Peyer's patch (tissue), 4 donors: Measurements from ENCODE around the gene GPS1. TPM values are rescaled to one million over a fixed set of nuclear protein-coding genes. Genes with fewer than 3 reads are reported as not detected.

ENCODE experiments used
- DNase-seq, 3 donors: peaks; one replicate each; pipeline ENCODE4 v3.0.0-alpha.2; 2017 to 2019
- H3K27ac ChIP-seq, 4 donors: fragments of 200-600 bp; sonication (generic); one replicate each; pipeline ENCODE4 v1.5.1; 2016 to 2019
- H3K27me3 ChIP-seq, 2 donors: fragments of 200-600 bp; sonication (generic); one replicate each; pipeline ENCODE4 v1.5.1; 2019
- H3K36me3 ChIP-seq, 3 donors: fragments of 200-600 bp; sonication (generic); one replicate each; pipeline ENCODE4 v1.5.1; 2016 to 2019
- H3K4me1 ChIP-seq, 4 donors: fragments of 200-600 bp; sonication (generic); one replicate each; pipeline ENCODE4 v1.5.1; 2016 to 2019
- H3K4me3 ChIP-seq, 4 donors: fragments of 200-600 bp; sonication (generic); 1 replicate in 3 of 4; 2 replicates in 1 of 4; pipeline ENCODE4 v1.5.1; 2016 to 2019; ENCODE audit warnings: mild to moderate bottlenecking in 1 of 4
- H3K9me3 ChIP-seq, 4 donors: fragments of 200-600 bp; sonication (generic); one replicate each; pipeline ENCODE4 v1.5.1; 2016 to 2019; ENCODE audit warnings: mild to moderate bottlenecking in 1 of 4
- CTCF ChIP-seq, 6 experiments: fragments of 450-650 bp in 4 of 6; fragments of 200-600 bp in 2 of 6; sonication (generic) in 1 of 6; IDR thresholded peaks; one replicate each; pipeline ENCODE4 v1.5.1; 2017 to 2019; ENCODE audit warnings: antibody characterized with exemption in 6 of 6, mild to moderate bottlenecking in 3 of 6, moderate library complexity in 1 of 6
- POLR2A ChIP-seq, 2 donors: fragments of 450-650 bp; IDR thresholded peaks; one replicate each; pipeline ENCODE4 v1.5.1; 2017; ENCODE audit warnings: antibody characterized with exemption in 2 of 2, mild to moderate bottlenecking in 2 of 2, moderate library complexity in 2 of 2
- total RNA-seq, 4 donors: library from RNA; depleted of rRNA; stranded (reverse); fragments of >200 nt; gene quantifications; one replicate each; pipeline ENCODE4 v1.1.0, GENCODE V29; 2016

The GPS1 gene
- total RNA-seq, 4 donors from 2014 or later: 69.2 to 138 (median 88.5) TPM

- Histone ChIP-seq H3K36me3 (peaks cover 0 to 76% (median 0%) of the 10 kb centered on the region in 3 donors), H3K4me1 (peaks cover 0 to 24% (median 15%) of the 10 kb centered on the region in 4 donors), H3K27ac (no peak overlapping the region), H3K9me3 (no peaks in the 10 kb centered on the region), H3K27me3 (no peaks in the 10 kb centered on the region), H3K4me3 (no peak overlapping the region)
- DNase-seq: no peak
- no peak for TF ChIP-seq CTCF (IDR thresholded peaks at IDR 0.05)
- no peak for TF ChIP-seq POLR2A (IDR thresholded peaks at IDR 0.05)
Observed at GRCh38 chr17:82061047-82061925, 9.6 kb downstream of the GPS1 start.

- no peak for DNase-seq
- Histone ChIP-seq H3K27ac (no peak overlapping the region), H3K9me3 (no peaks in the 10 kb centered on the region), H3K36me3 (peaks cover 0 to 66% (median 0%) of the 10 kb centered on the region in 3 donors), H3K4me3 (no peak overlapping the region), H3K27me3 (no peaks in the 10 kb centered on the region), H3K4me1 (peaks cover 0 to 26% (median 15%) of the 10 kb centered on the region in 4 donors)
- TF ChIP-seq POLR2A (IDR thresholded peaks at IDR 0.05) (no peak), CTCF (IDR thresholded peaks at IDR 0.05) (no peak)
Observed at GRCh38 chr17:82062076-82062983, 10.6 kb downstream of the GPS1 start.

GRCh38 chr17:82062984-82063368 is 11.3 kb downstream of the GPS1 start:
- H3K27me3 ChIP-seq: no peaks in the 10 kb centered on the region
- DNase-seq: no peak
- H3K4me3 ChIP-seq: no peak overlapping the region
- H3K27ac ChIP-seq: no peak overlapping the region
- TF ChIP-seq CTCF (IDR thresholded peaks at IDR 0.05) (no peak), POLR2A (IDR thresholded peaks at IDR 0.05) (no peak)
- H3K4me1 ChIP-seq: peaks cover 0 to 26% (median 15%) of the 10 kb centered on the region in 4 donors
- H3K36me3 ChIP-seq: peaks cover 0 to 59% (median 0%) of the 10 kb centered on the region in 3 donors
- no peaks in the 10 kb centered on the region for H3K9me3 ChIP-seq

GRCh38 chr17:82063424-82064415 is 12.0 kb downstream of the GPS1 start:
- no peak for DNase-seq
- Histone ChIP-seq H3K4me1 (peaks cover 0 to 26% (median 15%) of the 10 kb centered on the region in 4 donors), H3K9me3 (no peaks in the 10 kb centered on the region), H3K27me3 (no peaks in the 10 kb centered on the region), H3K4me3 (peak overlapping the region in 3 of 4 donors; percentile 79 to 100 (median 93)), H3K27ac (peak overlapping the region in 1 of 4 donors; percentile 90), H3K36me3 (peaks cover 0 to 52% (median 0%) of the 10 kb centered on the region in 3 donors)
- no peak for TF ChIP-seq POLR2A (IDR thresholded peaks at IDR 0.05)
- no peak for TF ChIP-seq CTCF (IDR thresholded peaks at IDR 0.05)
